CD4-positive, alpha-beta T cell (primary cell): ENCODE measurements around the gene SPACA6. TPM values are rescaled to one million over a fixed set of nuclear protein-coding genes. Genes with fewer than 3 reads are reported as not detected.

Experiments used
- ATAC-seq: fragments of 200-7000 bp; cut with Tn5 transposase; one replicate; pipeline ENCODE4 v1.10.0; 2022; ENCODE audit warnings: mild to moderate bottlenecking; ENCODE audit not compliant: poor library complexity
- CTCF ChIA-PET: fragments of 350-600 bp; sonication (Branson Sonifier 250); formaldehyde crosslinking; loops from one replicate; lab custom pipeline; 2021; ENCODE audit warnings: antibody characterized with exemption, inconsistent platforms; lab: Charles Lee
- POLR2A ChIA-PET: fragments of 350-600 bp; sonication (Branson Sonifier 250); formaldehyde crosslinking; loops from one replicate; lab custom pipeline; 2021; ENCODE audit warnings: antibody characterized with exemption, inconsistent platforms; lab: Charles Lee
- DNase-seq, 14 experiments: peaks; one replicate each; pipeline ENCODE4 v3.0.0-alpha.2; 2013 to 2020; ENCODE audit warnings: mixed read lengths in 2 of 14
- H3K27ac ChIP-seq, 2 donors: one replicate each; pipeline versions ENCODE4 v1.5.1 to v1.7.0; 2013; ENCODE audit warnings: low read length in 2 of 2, low read depth in 1 of 2, mild to moderate bottlenecking in 1 of 2
- H3K27me3 ChIP-seq, 2 experiments: 1 replicate in 1 of 2; 2 replicates in 1 of 2; pipeline versions ENCODE4 v1.6.1 to v1.7.0; 2013; ENCODE audit warnings: low read length in 2 of 2, control low read depth in 1 of 2, mild to moderate bottlenecking in 1 of 2, moderate library complexity in 1 of 2; ENCODE audit not compliant: insufficient read depth in 2 of 2, control insufficient read depth in 1 of 2
- H3K36me3 ChIP-seq: one replicate; pipeline ENCODE4 v1.6.1; 2013; ENCODE audit warnings: low read length, control low read depth; ENCODE audit not compliant: insufficient read depth
- H3K4me1 ChIP-seq: one replicate; pipeline ENCODE4 v1.6.1; 2013; ENCODE audit warnings: low read length, control low read depth; ENCODE audit not compliant: insufficient read depth
- H3K4me3 ChIP-seq: one replicate; pipeline ENCODE4 v1.5.1; 2013; ENCODE audit warnings: mild to moderate bottlenecking, low read length, moderate library complexity
- H3K9me3 ChIP-seq, 2 experiments: 1 replicate in 1 of 2; 2 replicates in 1 of 2; pipeline versions ENCODE4 v1.6.1 to v1.7.0; 2013; ENCODE audit warnings: low read length in 2 of 2, mild to moderate bottlenecking in 2 of 2, control low read depth in 1 of 2, moderate library complexity in 1 of 2; ENCODE audit not compliant: control insufficient read depth in 1 of 2, insufficient read depth in 1 of 2
- H3K27ac Mint-ChIP-seq: one replicate; pipeline ENCODE4 v1.8.0; 2020; ENCODE audit warnings: mixed read lengths
- H3K27me3 Mint-ChIP-seq: one replicate; pipeline ENCODE4 v1.8.0; 2021; ENCODE audit warnings: mixed read lengths
- H3K36me3 Mint-ChIP-seq: one replicate; pipeline ENCODE4 v1.8.0; 2021; ENCODE audit warnings: low read depth, mixed read lengths
- H3K4me1 Mint-ChIP-seq: one replicate; pipeline ENCODE4 v1.8.0; 2021; ENCODE audit warnings: low read depth, mixed read lengths
- H3K4me3 Mint-ChIP-seq: one replicate; pipeline ENCODE4 v1.8.0; 2020; ENCODE audit warnings: mild to moderate bottlenecking, mixed read lengths
- H3K9me3 Mint-ChIP-seq: one replicate; pipeline ENCODE4 v1.8.0; 2020; ENCODE audit warnings: mixed read lengths
- intact Hi-C, 2 experiments: fragments of 100-400 bp; cut with DNase I in 1 of 2; cut with micrococcal nuclease in 1 of 2; formaldehyde crosslinking; loops; one replicate each; pipeline versions ENCODE4 v1.15.1 to v1.9.0; 2023 to 2025; cut with DNase I, micrococcal nuclease
- total RNA-seq, 174 experiments: library from RNA in 2 of 174; stranded (reverse) in 2 of 174; gene quantifications; one replicate each; pipeline ENCODE4 v1.2.3 and lab custom pipeline; 2021 to 2026
- TF ChIP-seq, protein P1 (sequence below): fragments of 200-600 bp; IDR thresholded peaks from one replicate; pipeline ENCODE4 v1.8.0; 2022; ENCODE audit warnings: antibody characterized with exemption, mild to moderate bottlenecking

The SPACA6 gene
- total RNA-seq, 2 experiments from 2014 or later, result 2.8 to 3.6 TPM

DNA sequence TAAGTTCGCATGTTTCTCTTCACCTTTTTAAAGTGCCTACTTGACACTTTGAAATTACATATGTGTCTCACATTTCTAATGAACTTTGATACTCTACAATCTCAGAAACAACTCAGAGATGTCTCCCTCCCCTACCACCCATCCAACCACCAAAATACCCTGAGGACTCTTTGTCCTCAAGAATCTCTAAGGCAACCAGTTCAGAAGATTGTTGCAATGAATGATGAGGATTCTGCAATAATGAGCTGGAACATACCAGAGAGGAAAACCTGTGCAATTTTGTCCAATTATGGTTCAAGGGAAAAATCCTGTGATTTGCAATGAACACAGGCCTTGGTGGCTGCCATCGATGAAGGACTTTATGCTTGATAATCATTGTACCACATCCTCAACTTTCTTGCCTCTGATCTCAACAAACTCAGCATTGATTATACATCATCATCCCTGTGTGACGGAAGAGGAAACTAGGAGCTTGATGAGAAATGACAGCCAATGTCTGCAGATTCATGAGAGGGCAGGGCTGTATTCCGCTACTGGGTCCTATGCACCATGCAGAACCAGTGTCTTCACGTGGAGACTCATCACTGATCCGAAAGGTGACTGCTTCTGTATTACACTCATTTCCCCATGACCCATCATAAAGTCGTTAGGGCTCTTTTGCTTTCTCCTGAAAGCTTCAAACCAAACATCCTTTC, 57.4 kb downstream of the SPACA6 start:
- intact Hi-C loops, result no loop called here
- no peak overlapping the region for H3K27ac Mint-ChIP-seq
- Histone ChIP-seq H3K27me3 (no peaks in the 10 kb centered on the region), H3K27ac (no peak overlapping the region), H3K36me3 (no peaks in the 10 kb centered on the region), H3K9me3 (peaks cover 0 to 6% of the 10 kb centered on the region in 2 experiments), H3K4me3 (no peak overlapping the region), H3K4me1 (no peaks in the 10 kb centered on the region)
- H3K27me3 Mint-ChIP-seq, result peaks cover 25% of the 10 kb centered on the region
- H3K36me3 Mint-ChIP-seq, result no peaks in the 10 kb centered on the region
- POLR2A ChIA-PET, result no interaction called here
- TF ChIP-seq, protein P1, sequence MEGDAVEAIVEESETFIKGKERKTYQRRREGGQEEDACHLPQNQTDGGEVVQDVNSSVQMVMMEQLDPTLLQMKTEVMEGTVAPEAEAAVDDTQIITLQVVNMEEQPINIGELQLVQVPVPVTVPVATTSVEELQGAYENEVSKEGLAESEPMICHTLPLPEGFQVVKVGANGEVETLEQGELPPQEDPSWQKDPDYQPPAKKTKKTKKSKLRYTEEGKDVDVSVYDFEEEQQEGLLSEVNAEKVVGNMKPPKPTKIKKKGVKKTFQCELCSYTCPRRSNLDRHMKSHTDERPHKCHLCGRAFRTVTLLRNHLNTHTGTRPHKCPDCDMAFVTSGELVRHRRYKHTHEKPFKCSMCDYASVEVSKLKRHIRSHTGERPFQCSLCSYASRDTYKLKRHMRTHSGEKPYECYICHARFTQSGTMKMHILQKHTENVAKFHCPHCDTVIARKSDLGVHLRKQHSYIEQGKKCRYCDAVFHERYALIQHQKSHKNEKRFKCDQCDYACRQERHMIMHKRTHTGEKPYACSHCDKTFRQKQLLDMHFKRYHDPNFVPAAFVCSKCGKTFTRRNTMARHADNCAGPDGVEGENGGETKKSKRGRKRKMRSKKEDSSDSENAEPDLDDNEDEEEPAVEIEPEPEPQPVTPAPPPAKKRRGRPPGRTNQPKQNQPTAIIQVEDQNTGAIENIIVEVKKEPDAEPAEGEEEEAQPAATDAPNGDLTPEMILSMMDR, result no peak
- ATAC-seq (no peak), DNase-seq (peak in 1 of 14 experiments; percentile 42)
- CTCF ChIA-PET, result no interaction called here
- H3K4me3 Mint-ChIP-seq, result no peak overlapping the region
- no peaks in the 10 kb centered on the region for H3K9me3 Mint-ChIP-seq
- H3K4me1 Mint-ChIP-seq, result no peaks in the 10 kb centered on the region

DNA sequence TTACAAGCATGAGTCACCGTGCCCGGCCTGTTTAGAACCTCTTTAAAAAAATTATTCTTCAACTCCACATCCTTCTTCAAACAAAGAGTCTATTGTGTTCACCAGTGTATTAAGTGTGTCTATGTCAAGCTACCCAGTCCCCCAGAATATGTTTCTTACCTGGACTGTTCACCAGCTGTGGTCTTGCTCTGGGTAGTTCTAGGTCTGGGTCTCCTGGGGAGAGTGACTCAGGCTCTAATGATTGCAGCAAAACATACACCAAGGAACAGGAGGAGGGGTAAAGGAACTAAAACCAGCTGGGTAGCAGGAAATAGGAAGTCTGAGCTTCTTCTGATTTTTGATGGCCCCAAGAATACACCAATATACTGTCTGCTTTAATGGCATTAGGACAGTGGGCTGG, 58.5 kb downstream of the SPACA6 start, which contains the start of gene FPR1:
Gene FPR1 (minus strand): TSS at position 224 of the 400 bp plus-strand sequence. CDS start 4,884 bp downstream, outside the sequence.
- H3K9me3 Mint-ChIP-seq, result no peaks in the 10 kb centered on the region
- intact Hi-C loops, result no loop called here
- peaks cover 0 to under 1% of the 10 kb centered on the region in 2 experiments for H3K9me3 ChIP-seq
- H3K27ac Mint-ChIP-seq, result no peak within 1 kb of the TSS
- no peaks in the 10 kb centered on the region for H3K36me3 Mint-ChIP-seq
- no peaks in the 10 kb centered on the region for H3K4me1 Mint-ChIP-seq
- DNase-seq (peak in 2 of 14 experiments; percentile 45 to 59), ATAC-seq (no peak)
- no peaks in the 10 kb centered on the region for H3K4me1 ChIP-seq
- H3K4me3 ChIP-seq, result no peak within 1 kb of the TSS
- H3K27me3 ChIP-seq, result no peaks in the 10 kb centered on the region
- H3K27ac ChIP-seq, result no peak within 1 kb of the TSS
- H3K4me3 Mint-ChIP-seq, result no peak within 1 kb of the TSS
- ChIA-PET POLR2A (no interaction called here), CTCF (no interaction called here)
- TF ChIP-seq, protein P1, result no peak
- H3K27me3 Mint-ChIP-seq, result peaks cover 30% of the 10 kb centered on the region
- H3K36me3 ChIP-seq, result no peaks in the 10 kb centered on the region

DNA sequence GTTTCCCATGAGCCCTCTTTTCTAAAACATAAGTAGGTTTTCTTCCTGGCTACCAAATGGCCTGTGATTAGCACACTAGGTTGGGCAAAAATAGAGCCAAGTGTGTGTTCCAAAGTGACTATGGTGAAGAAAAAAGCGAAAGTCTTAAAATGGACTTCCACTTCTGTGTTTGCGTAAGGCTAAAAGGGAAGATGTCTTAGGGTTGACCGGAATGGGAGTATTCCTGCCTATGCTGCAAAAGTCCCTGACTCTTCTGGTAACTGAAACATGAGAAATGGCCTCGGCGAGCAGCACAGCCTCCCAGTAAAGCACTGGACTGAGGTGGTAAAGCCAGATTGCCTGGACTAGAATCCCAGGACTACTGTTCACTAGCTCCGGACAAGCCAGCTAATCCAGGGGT, 61.0 kb downstream of the SPACA6 start:
- Mint-ChIP-seq H3K27me3 (peaks cover 20% of the 10 kb centered on the region), H3K4me1 (no peaks in the 10 kb centered on the region), H3K36me3 (no peaks in the 10 kb centered on the region), H3K27ac (no peak overlapping the region), H3K9me3 (no peaks in the 10 kb centered on the region), H3K4me3 (no peak overlapping the region)
- Histone ChIP-seq H3K4me3 (no peak overlapping the region), H3K36me3 (no peaks in the 10 kb centered on the region), H3K9me3 (no peaks in the 10 kb centered on the region), H3K27me3 (no peaks in the 10 kb centered on the region), H3K4me1 (no peaks in the 10 kb centered on the region), H3K27ac (no peak overlapping the region)
- ChIA-PET POLR2A (no interaction called here), CTCF (no interaction called here)
- TF ChIP-seq, protein P1, result no peak
- intact Hi-C loops, result no loop called here
- ATAC-seq (no peak), DNase-seq (peak in 2 of 14 experiments; percentile 42)
